CD14-positive monocyte (primary cell): ENCODE data around the gene WWOX. TPM values are rescaled to one million over a fixed set of nuclear protein-coding genes. Genes with fewer than 3 reads are reported as not detected.

ENCODE experiments used
- DNase-seq, 3 donors: peaks; one replicate each; pipeline ENCODE4 v3.0.0-alpha.2; 2011 to 2022
- H2AFZ ChIP-seq: 2 replicates; pipeline ENCODE4 v1.6.0; 2012; ENCODE audit warnings: mild to moderate bottlenecking, low read depth, low read length, inconsistent platforms; ENCODE audit not compliant: insufficient read depth, poor library complexity, severe bottlenecking
- H3K27ac ChIP-seq, 2 donors: 1 replicate in 1 of 2; 2 replicates in 1 of 2; pipeline ENCODE4 v1.5.1; 2012 to 2013; ENCODE audit warnings: low read length in 2 of 2, control low read depth in 1 of 2, inconsistent platforms in 1 of 2, low read depth in 1 of 2, mild to moderate bottlenecking in 1 of 2
- H3K27me3 ChIP-seq, 2 donors: one replicate each; pipeline versions ENCODE4 v1.6.0 to v1.6.1; 2011 to 2013; ENCODE audit warnings: low read length in 2 of 2; ENCODE audit not compliant: control insufficient read depth in 2 of 2, insufficient read depth in 2 of 2
- H3K36me3 ChIP-seq, 2 donors: replicated peaks in 1 of 2; 1 replicate in 1 of 2; 2 replicates in 1 of 2; pipeline versions ENCODE4 v1.5.1 to v1.6.1; 2012 to 2013; ENCODE audit warnings: low read length in 2 of 2, control low read depth in 1 of 2, inconsistent platforms in 1 of 2, mild to moderate bottlenecking in 1 of 2; ENCODE audit not compliant: insufficient read depth in 2 of 2, control insufficient read depth in 1 of 2
- H3K4me1 ChIP-seq, 2 donors: 1 replicate in 1 of 2; 2 replicates in 1 of 2; pipeline versions ENCODE4 v1.5.1 to v1.6.1; 2012 to 2013; ENCODE audit warnings: low read length in 2 of 2, control low read depth in 1 of 2, inconsistent platforms in 1 of 2, mild to moderate bottlenecking in 1 of 2, moderate library complexity in 1 of 2; ENCODE audit not compliant: insufficient read depth in 2 of 2, control insufficient read depth in 1 of 2
- H3K4me2 ChIP-seq: replicated peaks from 2 replicates; pipeline ENCODE3; 2012; ENCODE audit warnings: low read length, moderate library complexity, mild to moderate bottlenecking; ENCODE audit not compliant: poor library complexity, severe bottlenecking; ENCODE audit errors: extremely low read depth
- H3K4me3 ChIP-seq, 3 experiments: fragments of 200-600 bp in 1 of 3; sonication (generic) in 1 of 3; replicated peaks in 1 of 3; 1 replicate in 2 of 3; 2 replicates in 1 of 3; pipeline ENCODE4 v1.5.1; 2011 to 2013; ENCODE audit warnings: low read length in 3 of 3, mild to moderate bottlenecking in 3 of 3, control low read depth in 2 of 3, low read depth in 2 of 3, inconsistent platforms in 1 of 3, moderate library complexity in 1 of 3
- H3K79me2 ChIP-seq: 2 replicates; pipeline ENCODE4 v1.6.0; 2012; ENCODE audit warnings: mild to moderate bottlenecking, control low read depth, inconsistent platforms, low read length, moderate library complexity; ENCODE audit not compliant: insufficient read depth
- H3K9ac ChIP-seq: 2 replicates; pipeline ENCODE4 v1.6.0; 2017; ENCODE audit warnings: low read length, mild to moderate bottlenecking; ENCODE audit not compliant: insufficient read depth, poor library complexity, severe bottlenecking
- H3K9me3 ChIP-seq, 2 donors: replicated peaks in 1 of 2; 1 replicate in 1 of 2; 2 replicates in 1 of 2; pipeline versions ENCODE4 v1.5.1 to v1.6.1; 2012 to 2013; ENCODE audit warnings: low read length in 2 of 2, control low read depth in 1 of 2; ENCODE audit not compliant: control insufficient read depth in 1 of 2, insufficient read depth in 1 of 2
- H4K20me1 ChIP-seq: 2 replicates; pipeline ENCODE4 v1.6.0; 2012; ENCODE audit warnings: mild to moderate bottlenecking, low read length, control low read depth, moderate library complexity; ENCODE audit not compliant: insufficient read depth
- H3K27ac Mint-ChIP-seq, 7 donors: one replicate each; pipeline ENCODE4 v1.8.0; 2020; ENCODE audit warnings: mild to moderate bottlenecking in 7 of 7, mixed read lengths in 7 of 7, moderate library complexity in 6 of 7, inconsistent platforms in 2 of 7
- H3K27me3 Mint-ChIP-seq, 3 donors: one replicate each; pipeline ENCODE4 v1.8.0; 2021 to 2022; ENCODE audit warnings: low read depth in 3 of 3, mild to moderate bottlenecking in 3 of 3, mixed read lengths in 3 of 3, moderate library complexity in 3 of 3, inconsistent platforms in 1 of 3
- H3K36me3 Mint-ChIP-seq, 2 donors: one replicate each; pipeline ENCODE4 v1.8.0; 2020; ENCODE audit warnings: mixed read lengths in 2 of 2, inconsistent platforms in 1 of 2, mild to moderate bottlenecking in 1 of 2
- H3K4me1 Mint-ChIP-seq: one replicate; pipeline ENCODE4 v1.8.0; 2020; ENCODE audit warnings: mild to moderate bottlenecking, mixed read lengths
- H3K4me3 Mint-ChIP-seq, 2 donors: one replicate each; pipeline ENCODE4 v1.8.0; 2020; ENCODE audit warnings: mild to moderate bottlenecking in 2 of 2, mixed read lengths in 2 of 2, moderate library complexity in 1 of 2
- H3K9me3 Mint-ChIP-seq, 7 donors: one replicate each; pipeline ENCODE4 v1.8.0; 2020 to 2022; ENCODE audit warnings: mixed read lengths in 7 of 7, mild to moderate bottlenecking in 6 of 7, moderate library complexity in 6 of 7, inconsistent platforms in 2 of 7
- CTCF ChIP-seq: fragments of 200-600 bp; IDR thresholded peaks from one replicate; pipeline ENCODE4 v1.8.0; 2022; ENCODE audit warnings: antibody characterized with exemption, mild to moderate bottlenecking
- WGBS: methylation state at CpG from one replicate; pipeline ENCODE4 v1.1.5; 2013; ENCODE audit warnings: missing lambda C conversion rate; ENCODE audit not compliant: insufficient coverage; 5-methylcytosine and 5-hydroxymethylcytosine counted together
- intact Hi-C, 2 donors: fragments of 100-400 bp; cut with micrococcal nuclease; formaldehyde crosslinking; loops; one replicate each; pipeline versions ENCODE4 v1.15.0 to v1.15.1; 2023
- polyA plus RNA-seq, 3 donors: library from polyadenylated mRNA; depleted of rRNA in 1 of 3; unstranded in 2 of 3; stranded (reverse) in 1 of 3; fragments of 300-500 nt in 2 of 3; fragments of >200 nt in 1 of 3; fragmentation: Illumina TruSeq in 2 of 3; gene quantifications; 1 replicate in 2 of 3; 2 replicates in 1 of 3; pipeline ENCODE4 v1.2.3, GENCODE V29; 2012 to 2021

WWOX gene
- polyA plus RNA-seq, 3 donors, result 4.0 to 7.0 (median 6.3) TPM

- Mint-ChIP-seq H3K4me3 (no peak overlapping the region), H3K36me3 (no peaks in the 10 kb centered on the region), H3K27me3 (no peaks in the 10 kb centered on the region), H3K27ac (no peak overlapping the region), H3K4me1 (no peaks in the 10 kb centered on the region), H3K9me3 (peaks cover 0 to 17% (median 7%) of the 10 kb centered on the region in 7 donors)
- H3K27ac ChIP-seq, result no peak overlapping the region
- no peak overlapping the region for H3K9ac ChIP-seq
- H3K36me3 ChIP-seq, result no peaks in the 10 kb centered on the region
- H3K79me2 ChIP-seq, result no peaks in the 10 kb centered on the region
- no peak overlapping the region for H2AFZ ChIP-seq
- intact Hi-C loops, result no loop called here
- DNase-seq, result no peak
- no peak for TF ChIP-seq CTCF
- H3K4me3 ChIP-seq, result no peak overlapping the region
- no peaks in the 10 kb centered on the region for H4K20me1 ChIP-seq
- H3K4me2 ChIP-seq, result no peak overlapping the region
- H3K4me1 ChIP-seq, result no peaks in the 10 kb centered on the region
- H3K9me3 ChIP-seq, result no peaks in the 10 kb centered on the region
- 67% methylated on average over 5 of the region's 7 CpGs for WGBS
- no peaks in the 10 kb centered on the region for H3K27me3 ChIP-seq
These were observed 89.7 kb downstream of the WWOX start for GRCh38 chr16:78189121-78189520.

GRCh38 chr16:78192734-78193488 lies 93.5 kb downstream of the WWOX start:
- no peak for TF ChIP-seq CTCF
- 81% methylated on average over 6 of the region's 9 CpGs for WGBS
- Histone ChIP-seq H4K20me1 (no peaks in the 10 kb centered on the region), H3K4me3 (no peak overlapping the region), H3K36me3 (no peaks in the 10 kb centered on the region), H2AFZ (no peak overlapping the region), H3K4me2 (no peak overlapping the region), H3K9ac (no peak overlapping the region), H3K79me2 (no peaks in the 10 kb centered on the region), H3K27ac (no peak overlapping the region), H3K9me3 (no peaks in the 10 kb centered on the region), H3K27me3 (no peaks in the 10 kb centered on the region), H3K4me1 (no peaks in the 10 kb centered on the region)
- Mint-ChIP-seq H3K9me3 (peaks cover 0 to 14% (median 6%) of the 10 kb centered on the region in 7 donors), H3K27ac (no peak overlapping the region), H3K4me3 (no peak overlapping the region), H3K36me3 (no peaks in the 10 kb centered on the region), H3K4me1 (peaks cover 3% of the 10 kb centered on the region), H3K27me3 (peaks cover 0 to 1% (median 1%) of the 10 kb centered on the region in 3 donors)
- intact Hi-C loops, result no loop called here
- no peak for DNase-seq
